GM12878 (cell line): ENCODE results near the gene SH3BGRL2. TPM values are rescaled to one million over a fixed set of nuclear protein-coding genes. Genes with fewer than 3 reads are reported as not detected.

Experiments used
- ATAC-seq: fragments of 200-7000 bp; cut with Tn5 transposase; 3 replicates; pipeline ENCODE4 v1.9.1; 2020; ENCODE audit warnings: mild to moderate bottlenecking, moderate library complexity
- BruUV-seq: library from RNA; stranded (reverse); fragments of 400-500 nt; replicated peaks from 2 replicates; lab custom pipeline; 2021; lab: Mats Ljungman, UMichigan
- CTCF ChIA-PET: fragments of 300-600 bp; sonication (Branson Sonifier 250); formaldehyde crosslinking; extraction: SDS; loops from one replicate; lab custom pipeline; 2021; ENCODE audit warnings: inconsistent platforms; lab: Yijun Ruan, JAX
- POLR2A ChIA-PET: fragments of 350-600 bp; formaldehyde crosslinking; extraction: SDS; loops from one replicate; lab custom pipeline; 2021; ENCODE audit warnings: inconsistent platforms; lab: Charles Lee
- RAD21 ChIA-PET: fragments of 300-600 bp; sonication (Branson Sonifier 250); formaldehyde crosslinking; loops from one replicate; lab custom pipeline; 2023; ENCODE audit warnings: antibody characterized with exemption; ENCODE audit not compliant: unreplicated experiment; lab: Charles Lee
- SMC1A ChIA-PET: fragments of 300-600 bp; sonication (Branson Sonifier 250); formaldehyde crosslinking; loops from one replicate; lab custom pipeline; 2023; ENCODE audit not compliant: unreplicated experiment, uncharacterized antibody; lab: Charles Lee
- DNase-seq: peaks from one replicate; pipeline ENCODE4 v3.0.0-alpha.2; 2011; ENCODE audit warnings: low read depth, low spot score
- FAIRE-seq: peaks from 3 replicates; lab custom pipeline; 2011; peaks lifted over from hg19 to GRCh38; lab: Jason Lieb, UNC
- H2AFZ ChIP-seq: 2 replicates; pipeline ENCODE4 v1.6.0; 2011; ENCODE audit warnings: low read depth, low read length, control low read depth; ENCODE audit not compliant: control insufficient read depth
- H3K27ac ChIP-seq: 2 replicates; pipeline ENCODE4 v1.5.1; 2011; ENCODE audit warnings: control low read depth; ENCODE audit not compliant: control insufficient read depth, insufficient read depth
- H3K27me3 ChIP-seq, 2 experiments: replicated peaks in 1 of 2; 2 replicates each; pipeline versions ENCODE4 v1.6.0 to v1.6.1; 2011; ENCODE audit warnings: low read length in 1 of 2; ENCODE audit not compliant: control insufficient read depth in 2 of 2, insufficient read depth in 2 of 2
- H3K36me3 ChIP-seq, 2 experiments: 2 replicates each; pipeline ENCODE4 v1.5.1; 2011; ENCODE audit warnings: low read length in 1 of 2; ENCODE audit not compliant: control insufficient read depth in 2 of 2, insufficient read depth in 2 of 2
- H3K4me1 ChIP-seq: 2 replicates; pipeline ENCODE4 v1.6.1; 2011; ENCODE audit warnings: mild to moderate bottlenecking, low read length, moderate library complexity, mixed read lengths; ENCODE audit not compliant: control insufficient read depth, insufficient read depth
- H3K4me2 ChIP-seq: 2 replicates; pipeline ENCODE4 v1.6.0; 2011; ENCODE audit warnings: control low read depth; ENCODE audit not compliant: control insufficient read depth, insufficient read depth
- H3K4me3 ChIP-seq: fragments of 200-600 bp; sonication (generic); 2 replicates; pipeline ENCODE4 v1.5.1; 2016
- H3K79me2 ChIP-seq: 2 replicates; pipeline ENCODE4 v1.6.0; 2011; ENCODE audit warnings: low read length; ENCODE audit not compliant: control insufficient read depth, insufficient read depth
- H3K9ac ChIP-seq: 2 replicates; pipeline ENCODE4 v1.8.0; 2011; ENCODE audit warnings: low read length, control low read depth, mixed read lengths; ENCODE audit not compliant: control insufficient read depth, insufficient read depth
- H3K9me3 ChIP-seq: replicated peaks from 3 replicates; pipeline ENCODE4 v1.5.1; 2011; ENCODE audit warnings: mild to moderate bottlenecking, low read length; ENCODE audit not compliant: control insufficient read depth, insufficient read depth
- H4K20me1 ChIP-seq: 2 replicates; pipeline ENCODE4 v1.6.0; 2011; ENCODE audit not compliant: control insufficient read depth, insufficient read depth
- EED ChIP-seq: sonication (generic); IDR thresholded peaks from 2 replicates; pipeline ENCODE4 v1.6.1; 2016; ENCODE audit warnings: antibody characterized with exemption, low read depth
- ESRRA ChIP-seq: IDR thresholded peaks from 2 replicates; pipeline ENCODE4 v1.6.1; 2012; ENCODE audit warnings: mild to moderate bottlenecking, low read length, improper control_type of control experiment
- HCFC1 ChIP-seq: fragments of 150-350 bp; IDR thresholded peaks from 2 replicates; pipeline ENCODE4 v1.6.1; 2014; ENCODE audit warnings: low read length
- NR2C2 ChIP-seq: IDR thresholded peaks from 2 replicates; pipeline ENCODE4 v1.6.1; 2011; ENCODE audit warnings: borderline replicate concordance, low read depth; ENCODE audit not compliant: control insufficient read depth, insufficient read length
- POU2F2 ChIP-seq: IDR thresholded peaks from 3 replicates; pipeline ENCODE4 v1.6.1; 2011; ENCODE audit warnings: low read depth, mild to moderate bottlenecking, low read length, borderline replicate concordance
- SMAD5 ChIP-seq: IDR thresholded peaks from 2 replicates; pipeline ENCODE4 v1.6.1; 2016; ENCODE audit warnings: antibody characterized with exemption, low read depth
- ZBED1 ChIP-seq: IDR thresholded peaks from 2 replicates; pipeline ENCODE4 v1.6.1; 2016; ENCODE audit warnings: borderline replicate concordance
- WGBS: methylation state at CpG from one replicate; pipeline ENCODE4 v1.1.6; 2016; ENCODE audit warnings: low lambda C conversion rate; ENCODE audit not compliant: insufficient replicate concordance, insufficient coverage; ENCODE audit errors: missing lambda C conversion rate; 5-methylcytosine and 5-hydroxymethylcytosine counted together
- in situ Hi-C: fragments of 300-500 bp; cut with MboI; formaldehyde crosslinking; loops from 9 replicates; pipeline ENCODE4 v1.14.3; 2018; ENCODE audit warnings: mixed read lengths
- intact Hi-C: fragments of 100-400 bp; cut with micrococcal nuclease; formaldehyde crosslinking; loops from one replicate; pipeline ENCODE4 v1.14.2; 2022; ENCODE audit not compliant: unreplicated experiment
- polyA plus RNA-seq, 11 experiments: library from polyadenylated mRNA; depleted of rRNA in 4 of 11; unstranded in 6 of 11; stranded (reverse) in 5 of 11; fragments of >200 nt; fragmentation: Nextera tagmentation in 4 of 11; fragmentation: Illumina TruSeq in 1 of 11; extraction: Ambion mirVana in 4 of 11; extraction: Trizol in 1 of 11; gene quantifications; 1 replicate in 1 of 11; 2 replicates in 10 of 11; pipeline versions ENCODE4 v1.2.1 to v1.2.3, GENCODE V29; 2011 to 2016; ENCODE audit warnings: inconsistent platforms in 2 of 11, missing spikeins in 2 of 11, low read depth in 1 of 11
- total RNA-seq, 4 experiments: library from RNA; depleted of rRNA in 3 of 4; stranded (reverse); fragments of >200 nt in 3 of 4; fragmentation: Illumina TruSeq in 1 of 4; extraction: Trizol in 1 of 4; gene quantifications; 2 replicates each; pipeline versions ENCODE4 v1.2.1 to v1.2.3, GENCODE V29; 2013 to 2021
- TF ChIP-seq, protein P1 (sequence below): fragments of 450-650 bp; IDR thresholded peaks from 2 replicates; pipeline ENCODE4 v1.6.1; 2017; ENCODE audit warnings: antibody characterized with exemption, mild to moderate bottlenecking, moderate library complexity

SH3BGRL2 gene
- total and polyA plus RNA-seq, 10 of the 15 experiments (the other 5 are each of a cell fraction or from before 2014, with no cell fraction given) = 0.03 to 0.37 (median 0.21) TPM

DNA sequence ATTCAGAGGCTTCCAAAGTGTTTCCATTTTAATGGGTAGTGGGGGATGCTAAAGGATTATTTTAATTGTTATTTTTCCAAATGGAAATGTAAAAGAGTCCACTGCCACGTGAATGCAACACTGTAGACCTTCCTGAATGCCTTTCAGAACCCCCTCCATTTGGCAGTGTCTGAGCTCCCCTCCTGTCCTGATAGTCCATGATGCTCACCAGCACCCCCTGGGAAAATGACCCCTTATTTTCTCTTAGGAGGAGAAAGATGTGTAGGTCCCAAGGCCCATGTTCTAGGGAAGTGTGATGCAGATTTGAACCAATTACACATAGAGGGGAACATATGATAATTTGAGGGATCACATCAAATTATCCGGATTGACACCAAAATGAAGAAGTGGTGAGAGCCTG, 46.8 kb upstream of the SH3BGRL2 start:
- Histone ChIP-seq H3K27me3 (no peaks in the 10 kb centered on the region), H3K9ac (no peak overlapping the region), H3K4me1 (no peaks in the 10 kb centered on the region), H4K20me1 (no peaks in the 10 kb centered on the region), H3K9me3 (no peaks in the 10 kb centered on the region)
- intact Hi-C loops = no loop called here
- no TSS peak for BruUV-seq
- TF ChIP-seq HCFC1 (no peak), ESRRA (no peak), EED (no peak), POU2F2 (no peak), SMAD5 (no peak), ZBED1 (no peak), NR2C2 (no peak)
- TF ChIP-seq, protein P1, sequence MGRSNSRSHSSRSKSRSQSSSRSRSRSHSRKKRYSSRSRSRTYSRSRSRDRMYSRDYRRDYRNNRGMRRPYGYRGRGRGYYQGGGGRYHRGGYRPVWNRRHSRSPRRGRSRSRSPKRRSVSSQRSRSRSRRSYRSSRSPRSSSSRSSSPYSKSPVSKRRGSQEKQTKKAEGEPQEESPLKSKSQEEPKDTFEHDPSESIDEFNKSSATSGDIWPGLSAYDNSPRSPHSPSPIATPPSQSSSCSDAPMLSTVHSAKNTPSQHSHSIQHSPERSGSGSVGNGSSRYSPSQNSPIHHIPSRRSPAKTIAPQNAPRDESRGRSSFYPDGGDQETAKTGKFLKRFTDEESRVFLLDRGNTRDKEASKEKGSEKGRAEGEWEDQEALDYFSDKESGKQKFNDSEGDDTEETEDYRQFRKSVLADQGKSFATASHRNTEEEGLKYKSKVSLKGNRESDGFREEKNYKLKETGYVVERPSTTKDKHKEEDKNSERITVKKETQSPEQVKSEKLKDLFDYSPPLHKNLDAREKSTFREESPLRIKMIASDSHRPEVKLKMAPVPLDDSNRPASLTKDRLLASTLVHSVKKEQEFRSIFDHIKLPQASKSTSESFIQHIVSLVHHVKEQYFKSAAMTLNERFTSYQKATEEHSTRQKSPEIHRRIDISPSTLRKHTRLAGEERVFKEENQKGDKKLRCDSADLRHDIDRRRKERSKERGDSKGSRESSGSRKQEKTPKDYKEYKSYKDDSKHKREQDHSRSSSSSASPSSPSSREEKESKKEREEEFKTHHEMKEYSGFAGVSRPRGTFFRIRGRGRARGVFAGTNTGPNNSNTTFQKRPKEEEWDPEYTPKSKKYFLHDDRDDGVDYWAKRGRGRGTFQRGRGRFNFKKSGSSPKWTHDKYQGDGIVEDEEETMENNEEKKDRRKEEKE = no peak
- TF ChIP-seq, all 136 proteins: peak for 0
- Histone ChIP-seq H3K36me3 (no peaks in the 10 kb centered on the region), H2AFZ (no peak overlapping the region), H3K4me2 (no peak overlapping the region), H3K79me2 (no peaks in the 10 kb centered on the region), H3K27ac (no peak overlapping the region), H3K4me3 (no peak overlapping the region)
- WGBS = 44% methylated on average over 2 of the region's 2 CpGs
- CTCF ChIA-PET = no interaction called here
- POLR2A ChIA-PET = no interaction called here
- no peak for DNase-seq
- SMC1A ChIA-PET = no interaction called here
- in situ Hi-C loops = no loop called here
- no peak for ATAC-seq
- RAD21 ChIA-PET = no interaction called here
- FAIRE-seq = no peak
